WTC11 (cell line): ENCODE results near the gene MERTK. TPM values are rescaled to one million over a fixed set of nuclear protein-coding genes. Genes with fewer than 3 reads are reported as not detected.
A peak's percentile ranks its signal among the peaks of the same experiment; 100 is the strongest.

ENCODE experiments used
- ATAC-seq: fragments of 200-7000 bp; cut with Tn5 transposase; 2 replicates; pipeline ENCODE4 v1.10.0; 2021; ENCODE audit warnings: mild to moderate bottlenecking, moderate library complexity
- CTCF ChIA-PET: fragments of 300-600 bp; sonication (Branson Sonifier 250); formaldehyde crosslinking; loops from one replicate; lab custom pipeline; 2021; ENCODE audit warnings: antibody characterized with exemption; lab: Charles Lee
- POLR2A ChIA-PET: fragments of 350-600 bp; sonication (Branson Sonifier 250); formaldehyde crosslinking; loops from one replicate; lab custom pipeline; 2021; ENCODE audit warnings: antibody characterized with exemption; lab: Charles Lee
- DNase-seq: peaks from one replicate; pipeline ENCODE4 v3.0.0; 2021; ENCODE audit warnings: low spot score
- H3K27ac Mint-ChIP-seq: 2 replicates; pipeline ENCODE4 v1.8.0; 2021; ENCODE audit warnings: mixed read lengths
- H3K27me3 Mint-ChIP-seq: 2 replicates; pipeline ENCODE4 v1.8.0; 2021; ENCODE audit warnings: low read depth, mild to moderate bottlenecking, moderate library complexity, mixed read lengths
- H3K36me3 Mint-ChIP-seq: 2 replicates; pipeline ENCODE4 v1.8.0; 2021; ENCODE audit warnings: mixed read lengths
- H3K4me1 Mint-ChIP-seq: 2 replicates; pipeline ENCODE4 v1.8.0; 2022; ENCODE audit warnings: mixed read lengths
- H3K4me3 Mint-ChIP-seq: 2 replicates; pipeline ENCODE4 v1.8.0; 2021; ENCODE audit warnings: mild to moderate bottlenecking, moderate library complexity, mixed read lengths
- H3K9me3 Mint-ChIP-seq: 2 replicates; pipeline ENCODE4 v1.8.0; 2021; ENCODE audit warnings: mixed read lengths
- ATF1 ChIP-seq: sonication (generic); formaldehyde crosslinking; IDR thresholded peaks from 2 replicates; pipeline ENCODE4 v1.8.1; 2023; ENCODE audit warnings: mild to moderate bottlenecking, moderate library complexity, missing genetic modification reagents
- CREB1 ChIP-seq: sonication (generic); formaldehyde crosslinking; IDR thresholded peaks from 2 replicates; pipeline ENCODE4 v1.8.0; 2023; ENCODE audit warnings: mild to moderate bottlenecking, missing genetic modification reagents
- FOXK1 ChIP-seq: sonication (generic); formaldehyde crosslinking; IDR thresholded peaks from 2 replicates; pipeline ENCODE4 v1.8.0; 2022; ENCODE audit warnings: mild to moderate bottlenecking, moderate library complexity, missing genetic modification reagents
- GABPB1 ChIP-seq: sonication (generic); formaldehyde crosslinking; IDR thresholded peaks from 2 replicates; pipeline ENCODE4 v1.8.1; 2023; ENCODE audit warnings: mild to moderate bottlenecking, missing genetic modification reagents
- GRHL2 ChIP-seq: fragments of 250-450 bp; sonication (Bioruptor Pico); IDR thresholded peaks from 2 replicates; pipeline ENCODE4 v1.8.0; 2022; ENCODE audit warnings: mild to moderate bottlenecking, moderate library complexity; ENCODE audit not compliant: insufficient replicate concordance, severe bottlenecking
- GTF2I ChIP-seq: fragments of 250-450 bp; sonication (Bioruptor Pico); conservative IDR thresholded peaks from 2 replicates; pipeline ENCODE4 v1.4.0; 2021; ENCODE audit warnings: mild to moderate bottlenecking
- MYBL2 ChIP-seq: sonication (generic); formaldehyde crosslinking; IDR thresholded peaks from 2 replicates; pipeline ENCODE4 v1.8.1; 2023; ENCODE audit warnings: mild to moderate bottlenecking, moderate library complexity, missing genetic modification reagents
- NR3C1 ChIP-seq: sonication (generic); formaldehyde crosslinking; conservative IDR thresholded peaks from 2 replicates; pipeline ENCODE4 v1.8.1; 2023; ENCODE audit warnings: low read depth, mild to moderate bottlenecking, missing genetic modification reagents
- PRRX2 ChIP-seq: fragments of 250-450 bp; sonication (Bioruptor Pico); IDR thresholded peaks from 2 replicates; pipeline ENCODE4 v1.8.0; 2021; ENCODE audit warnings: mild to moderate bottlenecking
- ZNF219 ChIP-seq: sonication (generic); formaldehyde crosslinking; IDR thresholded peaks from 2 replicates; pipeline ENCODE4 v1.8.0; 2023; ENCODE audit warnings: missing genetic modification reagents, mild to moderate bottlenecking, borderline replicate concordance
- ZNF263 ChIP-seq: sonication (generic); formaldehyde crosslinking; IDR thresholded peaks from 2 replicates; pipeline ENCODE4 v1.8.1; 2022; ENCODE audit warnings: low read depth, mild to moderate bottlenecking, moderate library complexity, missing genetic modification reagents
- total RNA-seq: library from RNA; stranded (reverse); gene quantifications from 3 replicates; pipeline ENCODE4 v1.2.3, GENCODE V29; 2021
- TF ChIP-seq, protein P1 (sequence below): sonication (generic); formaldehyde crosslinking; IDR thresholded peaks from 2 replicates; pipeline ENCODE4 v1.8.1; 2022; ENCODE audit warnings: missing genetic modification reagents, borderline replicate concordance
- TF ChIP-seq, protein P2 (sequence below): sonication (generic); formaldehyde crosslinking; IDR thresholded peaks from 2 replicates; pipeline ENCODE4 v1.8.0; 2022; ENCODE audit warnings: mild to moderate bottlenecking, missing genetic modification reagents
- TF ChIP-seq, protein P3 (sequence below): sonication (generic); formaldehyde crosslinking; IDR thresholded peaks from 2 replicates; pipeline ENCODE4 v1.8.1; 2022; ENCODE audit warnings: mild to moderate bottlenecking, missing genetic modification reagents, moderate library complexity, borderline replicate concordance
- TF ChIP-seq, protein P4 (sequence below): sonication (generic); formaldehyde crosslinking; IDR thresholded peaks from 2 replicates; pipeline ENCODE4 v1.8.0; 2023; ENCODE audit warnings: missing genetic modification reagents, mild to moderate bottlenecking, borderline replicate concordance
- TF ChIP-seq, protein P5 (sequence below): sonication (generic); formaldehyde crosslinking; IDR thresholded peaks from 2 replicates; pipeline ENCODE4 v1.8.0; 2022; ENCODE audit warnings: mild to moderate bottlenecking, missing genetic modification reagents
- TF ChIP-seq, protein P6 (sequence below): sonication (generic); formaldehyde crosslinking; IDR thresholded peaks from 2 replicates; pipeline ENCODE4 v1.8.0; 2023; ENCODE audit warnings: missing genetic modification reagents
- TF ChIP-seq, protein P7 (sequence below): fragments of 250-450 bp; sonication (Bioruptor Pico); conservative IDR thresholded peaks from 2 replicates; pipeline ENCODE4 v1.9.0; 2021; ENCODE audit warnings: mild to moderate bottlenecking

Gene MERTK
- total RNA-seq, 1 experiment from 2014 or later = 6.9 TPM

DNA sequence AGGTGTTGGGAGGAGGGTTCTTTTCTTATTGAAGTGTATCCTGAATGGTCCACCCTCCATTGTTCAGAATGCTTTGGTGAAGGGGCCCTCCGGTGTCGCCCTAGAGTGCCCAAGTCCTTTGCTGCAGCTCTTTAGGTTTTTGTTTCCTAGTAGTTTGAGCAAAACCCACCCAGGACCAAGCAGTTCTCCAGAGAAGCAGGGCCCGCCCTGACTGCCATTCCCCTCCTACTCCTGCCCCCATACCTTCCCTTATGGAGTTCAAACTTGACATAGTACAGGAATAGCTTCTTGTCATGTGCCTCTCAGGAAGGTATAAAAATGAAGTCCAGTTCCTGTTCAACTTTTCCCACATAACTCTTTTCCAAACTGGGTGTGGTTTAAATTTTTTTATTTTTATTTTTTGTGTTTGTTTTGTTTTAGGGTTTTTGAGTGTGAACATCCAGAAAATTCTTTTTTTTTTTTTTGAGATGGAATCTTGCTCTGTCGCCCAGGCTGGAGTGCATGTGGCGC is 5.6 kb downstream of the MERTK start:
- DNase-seq (no peak), ATAC-seq (0 out of 2 replicates have a peak, but pooled peaks have one; percentile 12)
- Mint-ChIP-seq H3K4me1 (peaks cover 60% of the 10 kb centered on the region), H3K9me3 (no peaks in the 10 kb centered on the region), H3K27ac (no peak overlapping the region), H3K36me3 (no peaks in the 10 kb centered on the region), H3K27me3 (peaks cover 19% of the 10 kb centered on the region), H3K4me3 (no peak overlapping the region)
- TF ChIP-seq, protein P1, sequence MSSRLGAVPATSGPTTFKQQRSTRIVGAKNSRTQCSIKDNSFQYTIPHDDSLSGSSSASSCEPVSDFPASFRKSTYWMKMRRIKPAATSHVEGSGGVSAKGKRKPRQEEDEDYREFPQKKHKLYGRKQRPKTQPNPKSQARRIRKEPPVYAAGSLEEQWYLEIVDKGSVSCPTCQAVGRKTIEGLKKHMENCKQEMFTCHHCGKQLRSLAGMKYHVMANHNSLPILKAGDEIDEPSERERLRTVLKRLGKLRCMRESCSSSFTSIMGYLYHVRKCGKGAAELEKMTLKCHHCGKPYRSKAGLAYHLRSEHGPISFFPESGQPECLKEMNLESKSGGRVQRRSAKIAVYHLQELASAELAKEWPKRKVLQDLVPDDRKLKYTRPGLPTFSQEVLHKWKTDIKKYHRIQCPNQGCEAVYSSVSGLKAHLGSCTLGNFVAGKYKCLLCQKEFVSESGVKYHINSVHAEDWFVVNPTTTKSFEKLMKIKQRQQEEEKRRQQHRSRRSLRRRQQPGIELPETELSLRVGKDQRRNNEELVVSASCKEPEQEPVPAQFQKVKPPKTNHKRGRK (CRISPR knock-in tag) = no peak
- TF ChIP-seq, protein P2, sequence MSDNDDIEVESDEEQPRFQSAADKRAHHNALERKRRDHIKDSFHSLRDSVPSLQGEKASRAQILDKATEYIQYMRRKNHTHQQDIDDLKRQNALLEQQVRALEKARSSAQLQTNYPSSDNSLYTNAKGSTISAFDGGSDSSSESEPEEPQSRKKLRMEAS = no peak
- POLR2A ChIA-PET = interaction anchor here (0.8 kb wide), 1 partner anchor 12 kb away, joined by 4 read pairs; no protein-coding TSS in a partner anchor
- CTCF ChIA-PET = interaction anchor here (0.8 to 1.6 kb wide), 2 partner anchors 15 to 16 kb away, joined by 3 read pairs; no protein-coding TSS in a partner anchor

DNA sequence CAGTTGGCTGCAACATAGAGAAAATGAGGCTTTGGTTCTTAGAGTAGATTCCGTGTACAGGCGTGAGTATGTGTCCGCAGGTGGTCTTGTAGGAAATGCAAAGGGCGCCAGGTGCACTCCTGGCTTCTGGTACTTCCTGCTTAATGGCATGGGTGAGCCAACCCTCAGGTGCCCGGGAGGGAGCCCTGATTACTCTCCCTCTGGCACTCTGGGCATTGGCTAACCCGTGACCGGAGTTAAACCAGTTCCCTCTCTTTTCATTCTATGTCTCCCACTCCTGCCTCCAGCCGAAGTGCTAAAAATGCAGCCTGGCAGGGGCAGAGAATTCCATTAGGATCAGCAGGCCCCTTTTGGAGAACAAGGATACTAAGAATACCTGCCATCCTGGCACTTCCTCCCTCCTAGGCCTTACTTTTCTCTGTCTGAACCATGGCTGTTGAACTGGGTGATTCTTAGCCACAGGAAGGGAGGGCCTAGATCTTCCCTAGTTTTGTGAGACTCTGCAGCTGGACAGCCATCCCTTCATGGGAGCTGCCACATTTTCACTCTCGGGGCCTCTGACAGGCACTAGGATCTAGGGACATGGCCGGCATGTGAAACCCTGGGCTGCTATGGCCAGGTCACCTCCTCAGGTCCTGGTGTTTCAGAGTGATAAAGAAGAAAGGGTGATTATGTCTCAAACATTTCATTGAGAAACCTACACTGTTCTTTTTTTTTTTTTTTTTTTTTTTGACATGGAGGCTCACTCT is 6.5 kb downstream of the MERTK start:
- no peak for ATAC-seq
- Mint-ChIP-seq H3K4me3 (no peak overlapping the region), H3K27ac (no peak overlapping the region), H3K27me3 (peaks cover 11% of the 10 kb centered on the region), H3K36me3 (no peaks in the 10 kb centered on the region), H3K9me3 (no peaks in the 10 kb centered on the region), H3K4me1 (peaks cover 56% of the 10 kb centered on the region)
- POLR2A ChIA-PET = no interaction called here
- CTCF ChIA-PET = no interaction called here
- DNase-seq = no peak
- TF ChIP-seq, protein P3, sequence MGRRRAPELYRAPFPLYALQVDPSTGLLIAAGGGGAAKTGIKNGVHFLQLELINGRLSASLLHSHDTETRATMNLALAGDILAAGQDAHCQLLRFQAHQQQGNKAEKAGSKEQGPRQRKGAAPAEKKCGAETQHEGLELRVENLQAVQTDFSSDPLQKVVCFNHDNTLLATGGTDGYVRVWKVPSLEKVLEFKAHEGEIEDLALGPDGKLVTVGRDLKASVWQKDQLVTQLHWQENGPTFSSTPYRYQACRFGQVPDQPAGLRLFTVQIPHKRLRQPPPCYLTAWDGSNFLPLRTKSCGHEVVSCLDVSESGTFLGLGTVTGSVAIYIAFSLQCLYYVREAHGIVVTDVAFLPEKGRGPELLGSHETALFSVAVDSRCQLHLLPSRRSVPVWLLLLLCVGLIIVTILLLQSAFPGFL (CRISPR knock-in tag) = no peak
- TF ChIP-seq ZNF219 (no peak), GRHL2 (no peak), GTF2I (CRISPR knock-in tag) (no peak), MYBL2 (CRISPR knock-in tag) (no peak), FOXK1 (no peak), GABPB1 (CRISPR knock-in tag) (no peak), CREB1 (CRISPR knock-in tag) (no peak), PRRX2 (no peak), NR3C1 (CRISPR knock-in tag) (no peak), ATF1 (no peak), ZNF263 (CRISPR knock-in tag) (no peak)
- TF ChIP-seq, protein P4, sequence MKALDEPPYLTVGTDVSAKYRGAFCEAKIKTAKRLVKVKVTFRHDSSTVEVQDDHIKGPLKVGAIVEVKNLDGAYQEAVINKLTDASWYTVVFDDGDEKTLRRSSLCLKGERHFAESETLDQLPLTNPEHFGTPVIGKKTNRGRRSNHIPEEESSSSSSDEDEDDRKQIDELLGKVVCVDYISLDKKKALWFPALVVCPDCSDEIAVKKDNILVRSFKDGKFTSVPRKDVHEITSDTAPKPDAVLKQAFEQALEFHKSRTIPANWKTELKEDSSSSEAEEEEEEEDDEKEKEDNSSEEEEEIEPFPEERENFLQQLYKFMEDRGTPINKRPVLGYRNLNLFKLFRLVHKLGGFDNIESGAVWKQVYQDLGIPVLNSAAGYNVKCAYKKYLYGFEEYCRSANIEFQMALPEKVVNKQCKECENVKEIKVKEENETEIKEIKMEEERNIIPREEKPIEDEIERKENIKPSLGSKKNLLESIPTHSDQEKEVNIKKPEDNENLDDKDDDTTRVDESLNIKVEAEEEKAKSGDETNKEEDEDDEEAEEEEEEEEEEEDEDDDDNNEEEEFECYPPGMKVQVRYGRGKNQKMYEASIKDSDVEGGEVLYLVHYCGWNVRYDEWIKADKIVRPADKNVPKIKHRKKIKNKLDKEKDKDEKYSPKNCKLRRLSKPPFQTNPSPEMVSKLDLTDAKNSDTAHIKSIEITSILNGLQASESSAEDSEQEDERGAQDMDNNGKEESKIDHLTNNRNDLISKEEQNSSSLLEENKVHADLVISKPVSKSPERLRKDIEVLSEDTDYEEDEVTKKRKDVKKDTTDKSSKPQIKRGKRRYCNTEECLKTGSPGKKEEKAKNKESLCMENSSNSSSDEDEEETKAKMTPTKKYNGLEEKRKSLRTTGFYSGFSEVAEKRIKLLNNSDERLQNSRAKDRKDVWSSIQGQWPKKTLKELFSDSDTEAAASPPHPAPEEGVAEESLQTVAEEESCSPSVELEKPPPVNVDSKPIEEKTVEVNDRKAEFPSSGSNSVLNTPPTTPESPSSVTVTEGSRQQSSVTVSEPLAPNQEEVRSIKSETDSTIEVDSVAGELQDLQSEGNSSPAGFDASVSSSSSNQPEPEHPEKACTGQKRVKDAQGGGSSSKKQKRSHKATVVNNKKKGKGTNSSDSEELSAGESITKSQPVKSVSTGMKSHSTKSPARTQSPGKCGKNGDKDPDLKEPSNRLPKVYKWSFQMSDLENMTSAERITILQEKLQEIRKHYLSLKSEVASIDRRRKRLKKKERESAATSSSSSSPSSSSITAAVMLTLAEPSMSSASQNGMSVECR (CRISPR knock-in tag) = no peak
- TF ChIP-seq, protein P5, sequence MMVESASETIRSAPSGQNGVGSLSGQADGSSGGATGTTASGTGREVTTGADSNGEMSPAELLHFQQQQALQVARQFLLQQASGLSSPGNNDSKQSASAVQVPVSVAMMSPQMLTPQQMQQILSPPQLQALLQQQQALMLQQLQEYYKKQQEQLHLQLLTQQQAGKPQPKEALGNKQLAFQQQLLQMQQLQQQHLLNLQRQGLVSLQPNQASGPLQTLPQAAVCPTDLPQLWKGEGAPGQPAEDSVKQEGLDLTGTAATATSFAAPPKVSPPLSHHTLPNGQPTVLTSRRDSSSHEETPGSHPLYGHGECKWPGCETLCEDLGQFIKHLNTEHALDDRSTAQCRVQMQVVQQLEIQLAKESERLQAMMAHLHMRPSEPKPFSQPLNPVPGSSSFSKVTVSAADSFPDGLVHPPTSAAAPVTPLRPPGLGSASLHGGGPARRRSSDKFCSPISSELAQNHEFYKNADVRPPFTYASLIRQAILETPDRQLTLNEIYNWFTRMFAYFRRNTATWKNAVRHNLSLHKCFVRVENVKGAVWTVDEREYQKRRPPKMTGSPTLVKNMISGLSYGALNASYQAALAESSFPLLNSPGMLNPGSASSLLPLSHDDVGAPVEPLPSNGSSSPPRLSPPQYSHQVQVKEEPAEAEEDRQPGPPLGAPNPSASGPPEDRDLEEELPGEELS = no peak
- TF ChIP-seq, protein P1 (CRISPR knock-in tag) = no peak
- TF ChIP-seq, protein P6, sequence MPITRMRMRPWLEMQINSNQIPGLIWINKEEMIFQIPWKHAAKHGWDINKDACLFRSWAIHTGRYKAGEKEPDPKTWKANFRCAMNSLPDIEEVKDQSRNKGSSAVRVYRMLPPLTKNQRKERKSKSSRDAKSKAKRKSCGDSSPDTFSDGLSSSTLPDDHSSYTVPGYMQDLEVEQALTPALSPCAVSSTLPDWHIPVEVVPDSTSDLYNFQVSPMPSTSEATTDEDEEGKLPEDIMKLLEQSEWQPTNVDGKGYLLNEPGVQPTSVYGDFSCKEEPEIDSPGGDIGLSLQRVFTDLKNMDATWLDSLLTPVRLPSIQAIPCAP = no peak
- TF ChIP-seq, protein P7, sequence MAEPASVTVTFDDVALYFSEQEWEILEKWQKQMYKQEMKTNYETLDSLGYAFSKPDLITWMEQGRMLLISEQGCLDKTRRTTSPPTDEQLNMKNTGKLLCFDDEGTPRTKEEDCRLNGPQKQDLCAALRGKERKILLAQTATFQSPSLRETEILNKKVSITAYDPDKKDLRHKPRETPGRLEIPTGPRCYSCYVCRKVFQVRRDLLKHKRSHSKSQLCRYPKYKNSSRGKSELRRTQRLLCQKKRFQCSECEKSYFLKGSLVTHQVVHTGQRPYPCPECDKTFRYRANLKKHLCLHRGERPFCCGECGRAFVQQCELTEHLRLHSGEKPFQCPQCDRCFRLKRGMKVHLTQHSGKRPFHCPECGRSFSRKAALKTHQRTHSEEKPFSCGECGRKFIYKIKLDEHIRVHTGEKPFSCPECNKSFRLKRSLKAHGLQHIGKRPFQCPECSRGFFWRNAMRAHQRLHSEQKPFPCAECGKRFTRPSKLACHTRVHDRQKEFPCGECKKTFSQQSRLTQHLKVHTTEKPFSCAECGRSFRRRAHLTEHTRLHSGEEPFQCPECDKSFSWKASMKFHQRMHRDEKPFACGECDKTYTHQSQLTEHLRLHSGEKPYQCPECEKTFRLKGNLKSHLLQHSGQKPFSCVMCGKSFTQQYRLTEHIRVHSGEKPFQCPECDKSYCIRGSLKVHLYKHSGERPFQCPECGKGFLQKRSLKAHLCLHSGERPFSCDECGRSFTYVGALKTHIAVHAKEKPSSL (CRISPR knock-in tag) = no peak
